Activated CD4-positive, CD25-positive, alpha-beta regulatory T cell treated with anti-CD3 and anti-CD28 coated beads, Interleukin-2, amount 50 U/mL, for 24 hours (primary cell): Measurements from ENCODE around the gene MEG3.
"Not testable (repeated sequence)": the region's sequence is repeated elsewhere in the genome, so short reads cannot be mapped to it uniquely, and the experiment has no call there.

ENCODE experiments used
- ATAC-seq, 2 donors: fragments of 150-1000 bp; cut with Tn5 transposase; one replicate each; pipeline ENCODE4 v1.10.0; 2021; ENCODE audit warnings: mild to moderate bottlenecking in 1 of 2, moderate library complexity in 1 of 2

Gene MEG3

GRCh38 chr14:100816286-100816949 lies 9.5 kb upstream of the MEG3 start:
- no peak for ATAC-seq

- no peak for ATAC-seq
Measured at GRCh38 chr14:100816950-100817901, 8.7 kb upstream of the MEG3 start.

- no peak for ATAC-seq
Measured at GRCh38 chr14:100818221-100818699, 7.7 kb upstream of the MEG3 start.

GRCh38 chr14:100818923-100819322 lies 7.0 kb upstream of the MEG3 start:
- not testable (repeated sequence) for ATAC-seq

- ATAC-seq = no peak
Measured at GRCh38 chr14:100819453-100819828, 6.5 kb upstream of the MEG3 start.

GRCh38 chr14:100819829-100820475 lies 6.0 kb upstream of the MEG3 start:
- no peak for ATAC-seq

GRCh38 chr14:100820957-100821356 lies 5.0 kb upstream of the MEG3 start:
- ATAC-seq = no peak

GRCh38 chr14:100822013-100822412 lies 3.9 kb upstream of the MEG3 start:
- ATAC-seq = no peak

GRCh38 chr14:100822532-100823296 lies 3.2 kb upstream of the MEG3 start:
- no peak for ATAC-seq

GRCh38 chr14:100823413-100824080 lies 2.4 kb upstream of the MEG3 start:
- no peak for ATAC-seq

- no peak for ATAC-seq
Measured at GRCh38 chr14:100824091-100824551, 1.8 kb upstream of the MEG3 start.

- no peak for ATAC-seq
Measured at GRCh38 chr14:100824901-100825712, 811 bp upstream of the MEG3 start.

GRCh38 chr14:100826391-100827100 lies 628 bp downstream of the MEG3 start:
- no peak for ATAC-seq

- ATAC-seq = no peak
Measured at GRCh38 chr14:100827101-100828021, 1.4 kb downstream of the MEG3 start.

- no peak for ATAC-seq
Measured at GRCh38 chr14:100828031-100828769, 2.3 kb downstream of the MEG3 start.

GRCh38 chr14:100830681-100831080 lies 4.8 kb downstream of the MEG3 start:
- no peak for ATAC-seq

- no peak for ATAC-seq
Measured at GRCh38 chr14:100832311-100832960, 6.5 kb downstream of the MEG3 start.
